Upper lobe of left lung (tissue), 6 donors: ENCODE data around the gene RGS7BP. TPM values are rescaled to one million over a fixed set of nuclear protein-coding genes. Genes with fewer than 3 reads are reported as not detected.
"Not testable (repeated sequence)": the region's sequence is repeated elsewhere in the genome, so short reads cannot be mapped to it uniquely, and the experiment has no call there.

Experiments used
- ATAC-seq, 2 donors: fragments of 200-7000 bp; cut with Tn5 transposase; one replicate each; pipeline ENCODE4 v1.9.1; 2022; ENCODE audit warnings: mild to moderate bottlenecking in 2 of 2, moderate library complexity in 2 of 2; ENCODE audit not compliant: low FRiP score in 2 of 2
- DNase-seq, 2 donors: peaks; one replicate each; pipeline ENCODE4 v3.0.0-alpha.2; 2019 to 2020
- H3K27ac ChIP-seq, 4 donors: fragments of 200-600 bp; sonication (generic); one replicate each; pipeline ENCODE4 v1.5.1; 2016 to 2019
- H3K27me3 ChIP-seq, 4 donors: fragments of 200-600 bp; sonication (generic); one replicate each; pipeline ENCODE4 v1.5.1; 2017 to 2019
- H3K36me3 ChIP-seq, 4 donors: fragments of 200-600 bp; sonication (generic); one replicate each; pipeline ENCODE4 v1.5.1; 2016 to 2019
- H3K4me1 ChIP-seq, 4 donors: fragments of 200-600 bp; sonication (generic); one replicate each; pipeline ENCODE4 v1.5.1; 2018 to 2019
- H3K4me3 ChIP-seq, 4 donors: fragments of 200-600 bp; sonication (generic); one replicate each; pipeline ENCODE4 v1.5.1; 2017 to 2019; ENCODE audit warnings: mild to moderate bottlenecking in 2 of 4, moderate library complexity in 1 of 4
- H3K9me3 ChIP-seq, 4 donors: fragments of 200-600 bp; sonication (generic); one replicate each; pipeline ENCODE4 v1.5.1; 2018 to 2019
- EP300 ChIP-seq, 4 donors: sonication (generic); formaldehyde crosslinking; IDR thresholded peaks; one replicate each; pipeline ENCODE4 v1.5.1; 2017; ENCODE audit warnings: antibody characterized with exemption in 4 of 4, control low read depth in 2 of 4
- POLR2A ChIP-seq, 4 donors: fragments of 450-650 bp; IDR thresholded peaks; one replicate each; pipeline ENCODE4 v1.5.1; 2016 to 2017; ENCODE audit warnings: antibody characterized with exemption in 4 of 4, mild to moderate bottlenecking in 2 of 4
- POLR2AphosphoS5 ChIP-seq, 2 donors: sonication (generic); formaldehyde crosslinking; IDR thresholded peaks; one replicate each; pipeline ENCODE4 v1.5.1; 2017; ENCODE audit warnings: antibody characterized with exemption in 2 of 2
- WGBS, 2 donors: methylation state at CpG; one replicate each; pipeline ENCODE4 v1.1.5; 2017 to 2018; 5-methylcytosine and 5-hydroxymethylcytosine counted together
- total RNA-seq, 6 donors: library from RNA; depleted of rRNA in 4 of 6; stranded (reverse); fragments of >200 nt in 4 of 6; gene quantifications; one replicate each; pipeline versions ENCODE4 v1.1.0 to v1.2.1, GENCODE V29; 2016 to 2021
- TF ChIP-seq, protein P1 (sequence below), 6 experiments: fragments of 450-650 bp in 4 of 6; fragments of 200-600 bp in 2 of 6; sonication (generic) in 2 of 6; IDR thresholded peaks; one replicate each; pipeline ENCODE4 v1.5.1; 2016 to 2019; ENCODE audit warnings: antibody characterized with exemption in 6 of 6
- donor health status: DM: no; HTN: no; CAD: no; lungs with moderate emphysema.
- donor health status: DM: no; HTN: yes; CAD: no; lungs with severe emphysema.

Gene RGS7BP
- total RNA-seq, 6 donors from 2014 or later: 1.5 to 3.7 (median 1.8) TPM; not detected in 1

GRCh38 chr5:64532212-64532611 lies 26.4 kb downstream of the RGS7BP start:
- DNase-seq: no peak
- Histone ChIP-seq H3K4me1 (no peaks in the 10 kb centered on the region), H3K36me3 (no peaks in the 10 kb centered on the region), H3K27ac (no peak overlapping the region), H3K4me3 (no peak overlapping the region), H3K27me3 (no peaks in the 10 kb centered on the region), H3K9me3 (no peaks in the 10 kb centered on the region)
- no peak for ATAC-seq
- WGBS, 2 donors: 23 to 33% methylated on average over 2 of the region's 2 CpGs
- TF ChIP-seq POLR2AphosphoS5 (IDR thresholded peaks at IDR 0.05): no peak
- no peak for TF ChIP-seq POLR2A (IDR thresholded peaks at IDR 0.05)
- TF ChIP-seq EP300 (IDR thresholded peaks at IDR 0.05): no peak
- TF ChIP-seq, protein P1, sequence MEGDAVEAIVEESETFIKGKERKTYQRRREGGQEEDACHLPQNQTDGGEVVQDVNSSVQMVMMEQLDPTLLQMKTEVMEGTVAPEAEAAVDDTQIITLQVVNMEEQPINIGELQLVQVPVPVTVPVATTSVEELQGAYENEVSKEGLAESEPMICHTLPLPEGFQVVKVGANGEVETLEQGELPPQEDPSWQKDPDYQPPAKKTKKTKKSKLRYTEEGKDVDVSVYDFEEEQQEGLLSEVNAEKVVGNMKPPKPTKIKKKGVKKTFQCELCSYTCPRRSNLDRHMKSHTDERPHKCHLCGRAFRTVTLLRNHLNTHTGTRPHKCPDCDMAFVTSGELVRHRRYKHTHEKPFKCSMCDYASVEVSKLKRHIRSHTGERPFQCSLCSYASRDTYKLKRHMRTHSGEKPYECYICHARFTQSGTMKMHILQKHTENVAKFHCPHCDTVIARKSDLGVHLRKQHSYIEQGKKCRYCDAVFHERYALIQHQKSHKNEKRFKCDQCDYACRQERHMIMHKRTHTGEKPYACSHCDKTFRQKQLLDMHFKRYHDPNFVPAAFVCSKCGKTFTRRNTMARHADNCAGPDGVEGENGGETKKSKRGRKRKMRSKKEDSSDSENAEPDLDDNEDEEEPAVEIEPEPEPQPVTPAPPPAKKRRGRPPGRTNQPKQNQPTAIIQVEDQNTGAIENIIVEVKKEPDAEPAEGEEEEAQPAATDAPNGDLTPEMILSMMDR (IDR thresholded peaks at IDR 0.05): no peak

DNA sequence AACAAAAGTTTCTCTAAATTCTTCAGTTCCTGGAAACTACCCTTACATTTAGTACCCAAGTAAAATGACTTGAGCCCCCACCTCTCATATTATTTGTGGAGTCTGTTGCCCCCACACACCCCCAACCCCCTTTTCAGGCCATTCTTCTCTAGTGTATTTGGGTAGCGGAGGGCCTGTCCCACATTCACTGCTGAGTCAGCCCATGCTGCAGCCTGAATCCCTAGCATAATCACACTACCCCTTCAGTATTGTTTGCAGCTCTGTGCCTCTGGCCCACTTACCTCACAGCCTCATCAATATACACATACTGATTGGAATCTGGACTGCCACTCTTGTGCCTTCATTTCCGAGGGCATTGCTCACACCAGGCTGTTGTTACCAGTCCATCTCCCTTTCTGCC lies 26.8 kb downstream of the RGS7BP start:
- no peaks in the 10 kb centered on the region for H3K36me3 ChIP-seq
- H3K4me1 ChIP-seq: no peaks in the 10 kb centered on the region
- TF ChIP-seq EP300 (IDR thresholded peaks at IDR 0.05) (no peak), POLR2AphosphoS5 (IDR thresholded peaks at IDR 0.05) (no peak), POLR2A (IDR thresholded peaks at IDR 0.05) (no peak)
- TF ChIP-seq, protein P1 (IDR thresholded peaks at IDR 0.05): no peak
- DNase-seq (no peak), ATAC-seq (no peak)
- WGBS, 2 donors: 80 to 97% methylated on average over 2 of the region's 2 CpGs
- H3K4me3 ChIP-seq: no peak overlapping the region
- H3K27ac ChIP-seq: no peak overlapping the region
- no peaks in the 10 kb centered on the region for H3K9me3 ChIP-seq
- H3K27me3 ChIP-seq: no peaks in the 10 kb centered on the region

DNA sequence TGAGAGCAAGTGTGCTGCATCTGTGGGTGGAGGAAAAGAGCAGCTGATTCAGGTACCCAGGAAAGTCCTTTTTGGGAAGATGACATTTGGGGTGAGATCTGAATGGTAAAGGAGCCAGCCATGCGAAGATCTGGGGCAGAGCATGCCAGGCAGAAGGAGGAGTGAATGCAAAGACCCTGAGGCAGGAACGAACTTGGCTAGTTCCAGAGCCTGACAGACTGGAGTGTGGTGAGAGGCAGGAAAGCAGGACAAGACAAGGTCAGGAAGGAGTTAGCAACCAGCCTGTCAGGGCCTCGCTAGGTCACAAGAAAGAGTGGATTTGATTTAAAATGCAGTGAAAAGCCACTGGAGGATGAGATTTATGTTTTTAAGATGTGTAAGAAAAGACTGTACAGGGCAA lies 28.2 kb downstream of the RGS7BP start:
- Histone ChIP-seq H3K27ac (no peak overlapping the region), H3K4me1 (no peaks in the 10 kb centered on the region), H3K9me3 (no peaks in the 10 kb centered on the region), H3K4me3 (no peak overlapping the region), H3K36me3 (no peaks in the 10 kb centered on the region), H3K27me3 (no peaks in the 10 kb centered on the region)
- DNase-seq (no peak), ATAC-seq (no peak)
- no peak for TF ChIP-seq POLR2AphosphoS5 (IDR thresholded peaks at IDR 0.05)
- 69 to 74% methylated on average over 3 of the region's 3 CpGs for WGBS, 2 donors

- H3K27me3 ChIP-seq: no peaks in the 10 kb centered on the region
- 58 to 67% methylated on average over 2 of the region's 2 CpGs for WGBS, 2 donors
- DNase-seq (no peak), ATAC-seq (no peak)
- no peak for TF ChIP-seq POLR2AphosphoS5 (IDR thresholded peaks at IDR 0.05)
- TF ChIP-seq, protein P1 (IDR thresholded peaks at IDR 0.05): no peak
- TF ChIP-seq POLR2A (IDR thresholded peaks at IDR 0.05): no peak
- no peak for TF ChIP-seq EP300 (IDR thresholded peaks at IDR 0.05)
- no peak overlapping the region for H3K4me3 ChIP-seq
- no peaks in the 10 kb centered on the region for H3K36me3 ChIP-seq
- no peaks in the 10 kb centered on the region for H3K9me3 ChIP-seq
- H3K27ac ChIP-seq: no peak overlapping the region
- H3K4me1 ChIP-seq: no peaks in the 10 kb centered on the region
Measured at GRCh38 chr5:64557911-64558310, 52.1 kb downstream of the RGS7BP start.

DNA sequence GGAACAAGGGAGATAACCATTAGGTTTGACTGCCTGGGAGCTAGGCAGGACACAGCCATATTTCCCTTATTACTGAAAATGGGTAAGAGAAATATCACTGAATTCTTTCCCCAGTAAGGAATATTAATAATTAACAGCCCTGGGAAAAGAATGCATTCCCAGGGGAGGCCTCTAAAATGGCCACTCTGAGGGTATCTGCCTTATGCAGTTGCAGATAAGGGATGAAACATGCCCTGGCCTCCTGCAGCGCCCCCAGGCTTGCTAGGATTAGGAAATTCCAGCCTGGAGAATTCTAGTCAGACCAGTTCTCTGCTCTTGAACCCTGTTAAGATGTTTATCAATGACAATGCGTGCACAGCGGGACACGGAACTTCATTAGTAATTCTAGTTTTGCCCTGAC lies 52.8 kb downstream of the RGS7BP start:
- not testable (repeated sequence) for H3K27me3 ChIP-seq, H3K36me3 ChIP-seq, H3K4me1 ChIP-seq, H3K4me3 ChIP-seq, DNase-seq, ATAC-seq, H3K27ac ChIP-seq, H3K9me3 ChIP-seq
- 75 to 93% methylated on average over 4 of the region's 4 CpGs for WGBS, 2 donors

GRCh38 chr5:64566310-64566916 lies 60.6 kb downstream of the RGS7BP start:
- Histone ChIP-seq H3K9me3 (no peaks in the 10 kb centered on the region), H3K36me3 (no peaks in the 10 kb centered on the region), H3K27me3 (no peaks in the 10 kb centered on the region), H3K4me3 (no peak overlapping the region), H3K4me1 (no peaks in the 10 kb centered on the region), H3K27ac (no peak overlapping the region)
- no peak for ATAC-seq
- DNase-seq: no peak
- 51 to 80% methylated on average over 3 of the region's 3 CpGs for WGBS, 2 donors
- no peak for TF ChIP-seq EP300 (IDR thresholded peaks at IDR 0.05)
- no peak for TF ChIP-seq POLR2AphosphoS5 (IDR thresholded peaks at IDR 0.05)
- TF ChIP-seq, protein P1 (IDR thresholded peaks at IDR 0.05): no peak
- no peak for TF ChIP-seq POLR2A (IDR thresholded peaks at IDR 0.05)
